HCEC 1CT (cell line): ENCODE results near the gene CERS6.

Source experiments
- DNase-seq: peaks from one replicate; pipeline ENCODE4 v3.0.0-alpha.2; 2017

Gene CERS6

DNA sequence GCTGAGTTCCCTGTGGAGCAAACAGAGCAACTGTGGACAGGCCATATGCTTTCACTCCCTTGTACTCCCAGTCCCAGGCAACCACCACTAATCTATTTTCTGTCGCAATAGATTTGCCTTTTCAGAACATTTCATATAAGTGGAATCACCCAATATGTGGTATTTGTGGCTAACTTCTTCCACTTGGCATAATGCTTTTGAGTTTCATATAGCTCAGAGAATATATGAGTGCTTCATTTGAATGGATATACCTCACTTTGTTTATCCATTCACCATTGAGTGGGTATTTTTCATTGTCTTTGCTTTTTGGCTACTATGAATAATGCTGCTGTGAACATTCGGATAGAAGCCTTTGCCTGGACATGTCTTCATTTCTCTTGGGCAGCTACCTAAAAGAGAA, 151.9 kb downstream of the CERS6 start:
- DNase-seq: peak; percentile 49

DNA sequence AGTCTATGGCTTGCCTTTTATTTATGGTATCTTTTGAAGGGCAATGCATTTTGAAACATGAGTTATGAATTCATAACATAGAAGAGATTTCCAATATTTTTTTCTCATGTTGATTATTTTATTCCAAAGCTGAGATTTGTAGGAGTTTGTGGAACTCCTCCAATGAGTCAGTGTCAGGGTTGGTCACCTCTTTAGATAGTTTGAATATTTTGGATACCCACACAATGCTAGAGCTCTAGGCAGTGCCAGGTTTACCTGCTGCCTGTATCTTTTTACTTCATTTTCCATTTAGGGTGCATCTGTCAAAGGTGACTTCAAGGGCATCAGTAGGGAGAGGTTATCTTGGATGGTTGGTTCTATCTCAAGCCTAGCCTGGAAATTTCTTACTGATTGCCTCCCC, 152.7 kb downstream of the CERS6 start:
- no peak for DNase-seq

DNA sequence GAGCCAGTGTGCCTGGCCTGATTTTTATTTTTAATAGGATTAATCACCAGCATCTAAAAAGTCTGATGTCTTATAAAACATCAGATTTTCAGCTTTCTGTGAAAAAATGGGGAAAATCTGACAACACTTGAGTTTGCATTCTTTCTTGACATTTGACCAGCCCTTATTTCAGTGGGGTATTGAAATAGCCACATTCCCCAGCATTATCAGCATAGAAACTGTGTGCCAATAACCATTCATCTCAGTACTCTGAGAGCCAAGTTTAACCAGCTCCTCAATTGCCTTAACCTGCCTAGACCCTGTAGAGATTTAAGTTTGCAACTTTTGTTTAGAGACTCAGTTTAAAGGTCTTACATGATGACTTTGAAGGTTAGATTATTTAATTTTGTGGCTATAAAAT, 155.0 kb downstream of the CERS6 start:
- no peak for DNase-seq

- DNase-seq: no peak
Observed at GRCh38 chr2:168611896-168612650, 156.0 kb downstream of the CERS6 start.

- no peak for DNase-seq
Observed at GRCh38 chr2:168612719-168613118, 156.6 kb downstream of the CERS6 start.

DNA sequence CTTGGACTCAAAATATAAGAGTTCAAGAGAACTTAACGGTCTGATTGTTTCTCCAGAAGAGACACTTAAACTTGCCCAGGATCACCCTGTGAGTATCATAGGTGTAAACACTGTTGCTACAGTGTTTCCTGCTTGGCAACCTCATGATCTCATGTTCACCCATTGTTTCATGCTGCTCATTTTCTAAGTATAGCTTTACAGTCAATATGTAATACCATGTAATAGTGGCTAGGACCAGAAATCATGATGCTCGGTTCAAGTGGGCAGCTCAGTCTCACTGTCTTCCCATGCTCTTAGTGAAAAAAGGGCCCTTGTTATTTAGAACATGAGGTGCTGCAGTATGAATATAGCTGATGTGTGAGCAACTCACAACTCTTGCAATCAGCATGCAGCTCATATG, 157.5 kb downstream of the CERS6 start:
- DNase-seq: no peak

DNA sequence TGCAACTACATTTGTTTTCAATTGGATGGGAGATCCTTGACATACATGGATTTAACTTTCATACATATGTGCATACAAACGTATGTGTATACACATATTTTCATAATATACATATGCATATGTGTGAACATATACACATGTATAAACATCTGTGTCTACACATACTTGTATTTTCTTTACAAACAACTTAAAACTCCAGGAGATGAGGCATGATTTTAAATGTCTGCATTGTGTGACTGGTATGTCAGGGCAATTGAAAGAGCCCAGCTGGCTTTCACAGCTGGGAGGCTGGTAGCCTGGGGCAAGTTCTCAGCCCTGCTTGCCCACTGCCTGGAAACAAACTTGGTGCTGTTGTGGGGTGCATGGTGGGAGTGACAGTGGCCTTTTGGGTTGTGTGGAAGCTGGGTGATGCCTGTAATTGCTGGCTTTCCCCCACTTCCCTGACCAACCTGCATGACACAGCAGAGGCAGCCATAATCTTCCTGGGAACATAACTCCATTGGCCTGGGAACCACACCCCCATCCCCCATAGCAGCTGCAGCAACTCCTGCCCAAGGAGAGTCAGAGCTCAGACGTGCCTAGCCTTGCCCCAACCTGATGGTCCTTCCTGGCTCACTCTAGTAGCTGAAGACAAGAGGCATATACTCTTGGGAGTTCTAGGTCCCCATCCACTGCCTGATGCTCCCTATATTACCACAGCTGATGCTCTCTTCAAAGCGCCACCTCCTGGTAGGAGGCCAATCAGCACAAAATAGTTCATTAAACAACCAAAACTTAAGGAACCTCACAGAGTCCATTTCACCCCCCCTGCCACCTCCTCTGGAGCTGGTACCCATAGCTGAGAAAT, 158.3 kb downstream of the CERS6 start:
- no peak for DNase-seq

GRCh38 chr2:168620554-168620953, 164.5 kb downstream of the CERS6 start:
- no peak for DNase-seq

DNA sequence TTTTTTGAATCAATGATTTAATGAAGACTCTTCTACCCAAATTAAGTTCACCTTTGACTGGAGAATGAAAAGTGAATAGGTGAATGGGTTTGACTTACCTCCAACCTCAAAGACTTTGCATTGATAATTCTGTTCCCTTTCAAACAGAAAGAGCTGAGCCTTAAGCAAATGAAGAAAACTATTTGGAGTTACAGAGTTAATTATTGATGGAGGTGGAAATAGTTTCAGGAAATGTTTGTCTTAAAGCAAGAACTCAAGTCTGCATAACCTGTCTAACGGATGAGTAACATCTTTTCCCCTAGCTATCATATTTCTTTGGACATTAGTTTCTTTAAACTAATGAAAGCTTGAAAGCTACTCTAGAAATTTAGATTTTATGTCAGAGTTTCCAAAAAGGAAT, 166.5 kb downstream of the CERS6 start:
- no peak for DNase-seq

GRCh38 chr2:168624028-168624427, 168.0 kb downstream of the CERS6 start:
- no peak for DNase-seq

GRCh38 chr2:168626096-168626495, 170.0 kb downstream of the CERS6 start:
- no peak for DNase-seq

DNA sequence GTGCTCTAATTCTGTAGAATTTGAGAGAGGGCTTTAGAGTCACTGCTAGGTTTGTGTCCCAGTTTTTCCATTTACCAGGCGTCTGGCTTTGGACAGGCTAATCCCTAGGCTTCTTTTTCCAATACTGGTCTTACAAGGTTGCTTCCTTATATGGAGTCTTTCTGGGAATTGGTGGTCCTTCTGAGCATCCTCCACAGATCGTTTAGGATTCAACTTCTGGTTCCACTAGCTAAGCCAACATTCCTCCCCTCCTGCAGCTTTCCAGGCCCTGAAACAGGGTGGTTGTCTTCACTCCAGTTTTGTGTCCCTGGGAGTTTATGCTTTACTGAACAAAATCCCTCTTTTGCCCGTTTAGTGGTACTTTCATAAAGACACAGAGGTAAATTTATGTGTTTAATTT, 170.6 kb downstream of the CERS6 start:
- no peak for DNase-seq

DNA sequence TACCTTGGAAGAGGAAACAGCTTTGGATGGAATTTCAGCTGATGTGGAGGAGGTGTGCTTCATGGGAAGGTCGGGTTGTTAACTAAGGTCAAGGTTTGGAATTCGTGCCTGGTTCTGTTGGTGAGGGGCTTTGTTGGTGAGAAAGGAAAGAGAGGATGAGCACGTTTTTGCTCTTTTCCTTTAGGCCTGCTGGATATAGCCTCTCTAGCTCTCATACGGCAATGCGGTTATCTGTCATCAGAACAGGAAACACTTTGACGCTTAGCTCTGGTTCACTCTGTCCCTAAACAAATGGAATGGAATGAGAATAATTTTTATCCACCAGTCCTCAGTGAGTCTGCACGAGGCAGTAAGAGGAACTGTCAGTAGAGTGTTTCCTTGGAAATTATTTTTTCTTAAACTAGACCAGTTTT, 176.6 kb downstream of the CERS6 start:
- DNase-seq: peak; percentile 73

DNA sequence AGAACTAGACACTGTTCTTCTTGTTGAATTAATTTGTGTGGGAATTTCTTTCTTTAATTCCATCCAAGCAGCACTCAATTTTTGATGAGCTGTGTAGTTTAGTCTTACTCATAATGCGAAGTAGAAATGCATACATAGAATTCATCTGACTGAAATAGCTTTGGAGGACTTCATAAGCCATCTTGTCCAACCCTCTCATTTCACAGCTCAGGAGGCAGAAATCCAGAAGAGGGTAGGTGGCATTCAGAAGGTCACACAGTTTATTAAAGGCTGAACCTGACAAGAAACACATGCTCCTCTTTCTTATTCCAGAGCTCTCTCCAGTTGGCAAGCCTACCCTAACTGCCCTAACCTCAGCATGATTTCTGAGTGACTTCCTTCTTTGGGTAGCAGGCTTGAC, 177.1 kb downstream of the CERS6 start:
- peak; percentile 47 for DNase-seq

DNA sequence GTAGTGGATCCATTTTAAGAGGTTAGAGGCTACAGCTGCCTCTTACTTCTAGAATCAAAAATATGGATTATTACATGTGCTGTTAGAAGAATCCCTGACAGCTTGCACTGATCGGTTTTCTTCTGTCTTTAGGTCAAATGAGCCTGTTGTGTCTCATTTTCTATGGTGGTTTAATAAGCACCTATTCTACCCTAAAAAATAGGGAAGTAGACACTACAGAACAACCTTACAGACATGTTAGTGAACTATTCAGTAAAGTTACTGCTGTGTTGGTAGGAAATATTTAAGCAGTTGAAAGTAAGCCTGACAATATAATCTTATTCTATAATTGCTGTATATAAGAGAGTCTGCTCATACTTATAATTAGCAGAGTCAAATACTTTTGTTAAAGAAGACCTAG, 177.8 kb downstream of the CERS6 start:
- no peak for DNase-seq

GRCh38 chr2:168635065-168635577, 179.0 kb downstream of the CERS6 start:
- peak; percentile 40 for DNase-seq

- no peak for DNase-seq
Observed at GRCh38 chr2:168639018-168639417, 182.9 kb downstream of the CERS6 start.

DNA sequence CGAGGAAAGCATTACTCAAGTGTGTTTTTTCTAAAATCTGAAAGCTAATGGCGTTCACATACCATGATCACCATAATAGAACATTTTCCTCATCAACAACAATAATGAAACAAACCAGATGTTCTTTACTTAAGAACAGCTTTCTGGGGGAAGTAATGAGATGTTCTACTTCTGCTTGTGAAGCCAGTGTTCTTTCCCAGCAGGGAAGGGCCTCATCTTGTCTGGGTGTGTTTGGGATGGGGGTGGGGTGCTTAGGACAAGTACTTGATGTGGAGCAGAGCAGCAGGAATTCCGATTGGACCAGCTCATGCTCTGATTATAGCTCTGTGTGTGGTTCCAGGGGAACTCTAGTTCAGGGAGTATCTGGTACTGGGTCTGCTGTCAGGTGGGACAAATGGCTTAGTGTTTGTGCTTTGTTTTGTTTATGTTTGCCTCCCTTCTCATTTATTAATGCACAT, 183.4 kb downstream of the CERS6 start:
- DNase-seq: peak; percentile 86

- no peak for DNase-seq
Observed at GRCh38 chr2:168640039-168640438, 184.0 kb downstream of the CERS6 start.

DNA sequence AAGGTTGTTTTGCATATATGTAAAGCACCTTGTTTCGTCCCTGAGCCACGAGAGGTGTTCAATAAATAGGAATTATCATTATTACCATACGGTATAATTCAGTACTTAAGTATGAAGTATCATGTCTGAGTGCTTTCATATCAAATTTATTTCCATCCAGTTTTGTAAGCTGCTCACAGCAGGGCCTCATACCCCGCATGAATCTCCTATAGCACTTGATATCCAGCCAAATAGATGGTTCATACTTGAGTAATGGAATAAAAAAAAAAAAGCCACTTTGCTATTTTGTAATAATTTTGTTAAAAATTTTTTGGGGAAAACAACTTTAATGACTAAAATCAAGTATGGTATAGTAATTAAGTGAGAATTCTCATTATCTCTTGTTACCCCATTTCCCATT, 185.6 kb downstream of the CERS6 start:
- DNase-seq: peak; percentile 32

- no peak for DNase-seq
Observed at GRCh38 chr2:168642873-168643272, 186.8 kb downstream of the CERS6 start.

DNA sequence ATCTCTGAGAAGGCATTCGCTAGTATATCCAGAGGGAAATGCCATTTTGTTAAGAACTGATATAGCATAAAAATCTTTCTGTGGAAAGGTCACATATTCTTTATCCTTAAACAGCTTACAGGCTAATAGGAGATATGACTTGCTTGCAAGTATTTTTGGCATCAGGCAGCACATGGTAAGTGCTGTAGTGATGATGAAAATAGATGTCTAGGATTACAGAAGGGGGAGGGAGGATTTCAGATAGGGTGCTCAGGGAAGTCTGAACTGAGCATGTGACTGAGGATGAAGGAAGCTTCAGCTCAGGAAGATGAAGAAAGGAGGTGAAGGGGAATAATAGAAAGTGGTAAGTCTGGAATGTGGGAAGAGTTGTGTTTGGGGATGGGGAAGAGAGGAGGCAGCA, 187.9 kb downstream of the CERS6 start:
- peak; percentile 12 for DNase-seq

DNA sequence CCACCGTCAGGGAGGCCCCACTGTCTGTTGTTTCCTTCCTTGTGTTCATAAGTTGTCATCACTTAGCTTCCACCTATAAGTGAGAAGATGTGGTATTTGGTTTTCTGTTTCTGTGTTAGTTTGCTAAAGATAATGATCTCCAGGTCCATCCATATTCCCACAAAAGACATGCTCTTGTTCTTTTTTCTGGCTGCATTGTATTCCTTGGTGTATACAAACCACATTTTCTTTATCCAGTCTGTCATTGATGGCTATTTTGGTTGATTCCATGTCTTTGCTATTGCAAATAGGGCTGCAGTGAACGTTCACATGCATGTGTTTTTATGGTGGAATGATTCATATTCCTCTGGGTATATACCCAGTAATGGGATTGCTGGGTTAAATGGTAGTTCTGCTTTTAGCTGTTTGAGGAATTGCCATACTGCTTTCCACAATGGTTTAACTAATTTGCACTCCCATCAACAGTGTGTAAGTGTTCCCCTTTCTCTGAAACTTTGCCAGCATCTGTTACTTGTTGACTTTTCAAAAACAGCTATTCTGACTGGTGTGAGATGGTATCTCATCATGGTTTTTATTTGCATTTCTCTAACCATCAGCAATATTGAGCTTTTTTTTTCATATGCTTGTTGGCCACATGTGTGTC, 189.7 kb downstream of the CERS6 start:
- no peak for DNase-seq

DNA sequence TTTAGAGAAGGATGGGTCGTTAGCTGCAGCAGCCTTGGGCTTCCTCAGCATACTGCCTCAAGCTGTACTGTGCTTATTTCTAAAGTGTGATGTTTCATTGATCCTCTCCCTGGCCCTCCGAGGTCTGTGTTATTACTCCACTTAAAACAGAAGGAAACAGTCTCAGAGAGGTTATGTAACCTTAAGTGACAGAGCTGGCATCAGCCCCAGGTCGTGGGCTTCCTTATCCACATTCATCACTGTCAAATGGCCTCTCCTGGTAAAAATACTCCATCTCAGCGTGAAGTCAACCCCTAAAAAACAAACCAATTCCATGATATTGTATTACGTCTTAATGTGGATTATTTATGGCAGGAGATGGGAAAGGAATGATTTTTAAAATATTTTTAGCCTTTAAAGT, 193.0 kb downstream of the CERS6 start:
- no peak for DNase-seq
